Vagina (tissue), 2 donors: ENCODE data around the gene WAPL.

Experiments
- POLR2A ChIP-seq, 2 donors: fragments of 450-650 bp; IDR thresholded peaks; one replicate each; pipeline ENCODE4 v1.6.1; 2017; ENCODE audit warnings: antibody characterized with exemption in 2 of 2, mild to moderate bottlenecking in 2 of 2, moderate library complexity in 2 of 2
- TF ChIP-seq, protein P1 (sequence below), 3 experiments: fragments of 450-650 bp in 2 of 3; fragments of 200-600 bp in 1 of 3; sonication (generic) in 1 of 3; IDR thresholded peaks; one replicate each; pipeline ENCODE4 v1.5.1; 2017 to 2019; ENCODE audit warnings: antibody characterized with exemption in 3 of 3, mild to moderate bottlenecking in 2 of 3, moderate library complexity in 2 of 3

DNA sequence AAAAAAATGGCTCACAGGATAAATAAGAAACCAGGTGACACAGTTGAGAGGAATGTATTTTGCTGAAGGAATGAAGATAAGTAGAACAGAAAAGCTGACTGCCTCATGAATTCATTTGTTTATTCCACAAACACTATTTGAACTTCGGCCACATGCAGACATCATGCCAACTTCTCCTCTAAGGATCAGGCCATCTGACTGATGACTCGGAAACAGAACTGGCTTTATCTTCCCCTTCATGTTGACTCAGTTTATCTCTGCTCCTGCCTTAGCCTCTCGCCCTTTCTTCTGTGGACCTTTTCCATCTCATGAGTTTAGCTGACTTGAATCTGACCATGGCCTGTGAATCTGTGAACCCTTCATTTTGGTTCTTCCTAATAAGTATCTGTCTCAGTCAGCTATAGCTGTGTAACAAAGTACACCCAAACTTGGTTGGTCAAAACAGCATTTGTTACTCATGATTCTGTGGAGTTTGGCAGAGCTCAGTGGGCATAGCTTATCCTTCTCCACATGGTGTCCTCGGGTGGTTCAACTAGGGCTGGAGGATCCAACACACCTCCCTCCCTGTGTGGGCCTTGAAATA is 111.0 kb downstream of the WAPL start:
- TF ChIP-seq, protein P1, sequence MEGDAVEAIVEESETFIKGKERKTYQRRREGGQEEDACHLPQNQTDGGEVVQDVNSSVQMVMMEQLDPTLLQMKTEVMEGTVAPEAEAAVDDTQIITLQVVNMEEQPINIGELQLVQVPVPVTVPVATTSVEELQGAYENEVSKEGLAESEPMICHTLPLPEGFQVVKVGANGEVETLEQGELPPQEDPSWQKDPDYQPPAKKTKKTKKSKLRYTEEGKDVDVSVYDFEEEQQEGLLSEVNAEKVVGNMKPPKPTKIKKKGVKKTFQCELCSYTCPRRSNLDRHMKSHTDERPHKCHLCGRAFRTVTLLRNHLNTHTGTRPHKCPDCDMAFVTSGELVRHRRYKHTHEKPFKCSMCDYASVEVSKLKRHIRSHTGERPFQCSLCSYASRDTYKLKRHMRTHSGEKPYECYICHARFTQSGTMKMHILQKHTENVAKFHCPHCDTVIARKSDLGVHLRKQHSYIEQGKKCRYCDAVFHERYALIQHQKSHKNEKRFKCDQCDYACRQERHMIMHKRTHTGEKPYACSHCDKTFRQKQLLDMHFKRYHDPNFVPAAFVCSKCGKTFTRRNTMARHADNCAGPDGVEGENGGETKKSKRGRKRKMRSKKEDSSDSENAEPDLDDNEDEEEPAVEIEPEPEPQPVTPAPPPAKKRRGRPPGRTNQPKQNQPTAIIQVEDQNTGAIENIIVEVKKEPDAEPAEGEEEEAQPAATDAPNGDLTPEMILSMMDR (IDR thresholded peaks at IDR 0.05): no peak
- TF ChIP-seq POLR2A (IDR thresholded peaks at IDR 0.05): no peak
